Activated B cell treated with CpG ODN at 0.5 μM for 24 hours (primary cell): ENCODE measurements around the gene TSHZ3. TPM values are rescaled to one million over a fixed set of nuclear protein-coding genes. Genes with fewer than 3 reads are reported as not detected.

ENCODE experiments used
- ATAC-seq: fragments of 200-7000 bp; cut with Tn5 transposase; one replicate; pipeline ENCODE4 v1.10.0; 2021; ENCODE audit warnings: low read depth, mild to moderate bottlenecking, moderate library complexity
- CTCF ChIA-PET: fragments of 350-600 bp; sonication (Branson Sonifier 250); formaldehyde crosslinking; loops from one replicate; lab custom pipeline; 2021; ENCODE audit warnings: antibody characterized with exemption; lab: Charles Lee
- POLR2A ChIA-PET: fragments of 350-600 bp; sonication (Branson Sonifier 250); formaldehyde crosslinking; loops from one replicate; lab custom pipeline; 2021; ENCODE audit warnings: antibody characterized with exemption; lab: Charles Lee
- DNase-seq: peaks from one replicate; pipeline ENCODE4 v3.0.0; 2022
- H3K27ac Mint-ChIP-seq: one replicate; pipeline ENCODE4 v1.8.0; 2020; ENCODE audit warnings: mixed read lengths
- H3K27me3 Mint-ChIP-seq: one replicate; pipeline ENCODE4 v1.8.0; 2021; ENCODE audit warnings: mixed read lengths
- H3K36me3 Mint-ChIP-seq: one replicate; pipeline ENCODE4 v1.8.0; 2021; ENCODE audit warnings: low read depth, mixed read lengths
- H3K4me1 Mint-ChIP-seq: one replicate; pipeline ENCODE4 v1.8.0; 2021; ENCODE audit warnings: mixed read lengths
- H3K4me3 Mint-ChIP-seq: one replicate; pipeline ENCODE4 v1.8.0; 2020; ENCODE audit warnings: mild to moderate bottlenecking, mixed read lengths
- H3K9me3 Mint-ChIP-seq: one replicate; pipeline ENCODE4 v1.8.0; 2020; ENCODE audit warnings: mixed read lengths
- intact Hi-C: fragments of 100-400 bp; cut with micrococcal nuclease; formaldehyde crosslinking; loops from one replicate; pipeline ENCODE4 v1.15.1; 2024
- total RNA-seq: library from RNA; stranded (reverse); gene quantifications from 2 replicates; pipeline ENCODE4 v1.2.3, GENCODE V29; 2022
- TF ChIP-seq, protein P1 (sequence below): fragments of 200-600 bp; IDR thresholded peaks from one replicate; pipeline ENCODE4 v1.8.0; 2022; ENCODE audit warnings: antibody characterized with exemption, mild to moderate bottlenecking

The TSHZ3 gene
- total RNA-seq, 1 donor from 2014 or later, result not detected

DNA sequence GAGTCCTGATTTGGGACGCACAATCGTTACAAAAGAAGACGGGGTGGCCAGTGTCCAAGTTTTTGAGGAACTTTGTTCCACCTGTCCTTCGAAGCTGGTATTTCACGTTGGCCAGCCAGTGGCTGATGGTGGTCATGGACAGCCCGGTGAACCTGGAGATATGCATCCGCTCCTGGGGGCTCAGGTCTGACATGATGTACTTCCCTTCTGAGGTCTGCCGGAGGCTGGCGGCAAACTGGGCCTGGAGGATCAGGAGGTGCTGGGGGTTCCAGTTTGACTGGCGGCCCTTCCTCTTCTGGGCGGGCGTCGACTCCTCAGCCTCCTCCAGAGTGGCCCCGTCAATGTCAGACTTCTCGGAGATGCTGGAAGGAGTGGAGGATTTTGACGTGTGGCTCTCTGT lies 72.4 kb downstream of the TSHZ3 start:
- no peaks in the 10 kb centered on the region for H3K9me3 Mint-ChIP-seq
- no peak overlapping the region for H3K27ac Mint-ChIP-seq
- ATAC-seq (no peak), DNase-seq (no peak)
- intact Hi-C loops, result no loop called here
- CTCF ChIA-PET, result no interaction called here
- no peak overlapping the region for H3K4me3 Mint-ChIP-seq
- TF ChIP-seq, protein P1, sequence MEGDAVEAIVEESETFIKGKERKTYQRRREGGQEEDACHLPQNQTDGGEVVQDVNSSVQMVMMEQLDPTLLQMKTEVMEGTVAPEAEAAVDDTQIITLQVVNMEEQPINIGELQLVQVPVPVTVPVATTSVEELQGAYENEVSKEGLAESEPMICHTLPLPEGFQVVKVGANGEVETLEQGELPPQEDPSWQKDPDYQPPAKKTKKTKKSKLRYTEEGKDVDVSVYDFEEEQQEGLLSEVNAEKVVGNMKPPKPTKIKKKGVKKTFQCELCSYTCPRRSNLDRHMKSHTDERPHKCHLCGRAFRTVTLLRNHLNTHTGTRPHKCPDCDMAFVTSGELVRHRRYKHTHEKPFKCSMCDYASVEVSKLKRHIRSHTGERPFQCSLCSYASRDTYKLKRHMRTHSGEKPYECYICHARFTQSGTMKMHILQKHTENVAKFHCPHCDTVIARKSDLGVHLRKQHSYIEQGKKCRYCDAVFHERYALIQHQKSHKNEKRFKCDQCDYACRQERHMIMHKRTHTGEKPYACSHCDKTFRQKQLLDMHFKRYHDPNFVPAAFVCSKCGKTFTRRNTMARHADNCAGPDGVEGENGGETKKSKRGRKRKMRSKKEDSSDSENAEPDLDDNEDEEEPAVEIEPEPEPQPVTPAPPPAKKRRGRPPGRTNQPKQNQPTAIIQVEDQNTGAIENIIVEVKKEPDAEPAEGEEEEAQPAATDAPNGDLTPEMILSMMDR, result no peak
- H3K4me1 Mint-ChIP-seq, result no peaks in the 10 kb centered on the region
- POLR2A ChIA-PET, result no interaction called here
- no peaks in the 10 kb centered on the region for H3K36me3 Mint-ChIP-seq
- no peaks in the 10 kb centered on the region for H3K27me3 Mint-ChIP-seq

DNA sequence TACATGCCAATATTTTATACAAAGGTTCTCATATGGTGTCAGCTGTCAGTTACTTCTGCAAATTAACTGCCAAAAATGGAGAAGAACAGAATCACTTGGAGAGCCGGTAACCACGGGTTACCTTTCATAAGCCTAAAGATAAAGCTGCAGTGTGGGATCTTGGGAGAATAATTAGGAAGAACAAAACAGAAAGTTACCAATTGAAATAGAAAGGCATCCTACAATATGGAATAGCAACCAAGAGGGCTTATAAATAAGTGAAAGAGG lies 74.2 kb downstream of the TSHZ3 start:
- H3K27me3 Mint-ChIP-seq, result no peaks in the 10 kb centered on the region
- ChIA-PET CTCF (no interaction called here), POLR2A (no interaction called here)
- ATAC-seq (no peak), DNase-seq (no peak)
- H3K27ac Mint-ChIP-seq, result no peak overlapping the region
- intact Hi-C loops, result no loop called here
- no peaks in the 10 kb centered on the region for H3K36me3 Mint-ChIP-seq
- no peaks in the 10 kb centered on the region for H3K9me3 Mint-ChIP-seq
- TF ChIP-seq, protein P1, result no peak
- no peak overlapping the region for H3K4me3 Mint-ChIP-seq
- H3K4me1 Mint-ChIP-seq, result no peaks in the 10 kb centered on the region

DNA sequence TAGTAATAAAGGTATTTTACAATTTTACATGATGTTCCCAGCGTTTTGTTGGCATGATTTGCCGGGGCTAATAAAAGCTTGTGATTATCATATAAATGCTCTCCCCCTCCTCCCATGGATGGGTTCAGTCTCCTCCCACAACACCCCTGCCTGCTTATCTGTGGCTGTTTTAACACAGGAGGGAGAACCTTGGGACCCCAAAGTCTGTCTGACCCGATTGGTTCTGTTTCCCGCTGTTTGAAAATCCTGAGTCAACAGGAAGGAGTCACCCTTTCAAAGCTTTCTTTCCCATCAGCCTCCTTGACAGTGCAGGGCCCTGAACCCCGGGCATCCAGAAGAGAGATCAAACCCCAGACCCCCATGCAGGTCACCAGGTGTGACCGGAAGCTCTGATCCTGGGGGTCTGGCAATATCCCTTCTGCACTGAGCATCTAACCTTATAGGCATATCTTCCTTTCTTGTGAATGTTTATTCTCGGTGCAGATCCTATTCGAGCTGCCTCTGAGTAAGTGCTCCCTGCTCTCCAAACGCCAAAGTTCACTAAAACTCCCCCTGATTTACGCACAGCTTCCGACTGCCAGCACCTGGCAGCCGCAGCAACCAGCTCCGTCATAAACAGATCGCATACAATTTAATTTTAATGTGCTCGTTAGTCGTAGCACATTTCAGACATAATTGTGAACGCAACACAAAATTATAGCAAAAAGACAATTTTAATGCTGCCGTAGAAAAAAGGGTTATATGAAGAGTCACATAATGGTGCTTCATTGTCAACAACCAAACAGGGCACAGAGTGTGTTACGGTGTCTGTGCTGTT lies 74.8 kb downstream of the TSHZ3 start:
- ChIA-PET POLR2A (no interaction called here), CTCF (no interaction called here)
- Mint-ChIP-seq H3K27me3 (no peaks in the 10 kb centered on the region), H3K36me3 (no peaks in the 10 kb centered on the region), H3K27ac (no peak overlapping the region), H3K9me3 (no peaks in the 10 kb centered on the region), H3K4me1 (no peaks in the 10 kb centered on the region), H3K4me3 (no peak overlapping the region)
- DNase-seq, result no peak
- TF ChIP-seq, protein P1, result no peak
- intact Hi-C loops, result no loop called here
- ATAC-seq, result no peak

DNA sequence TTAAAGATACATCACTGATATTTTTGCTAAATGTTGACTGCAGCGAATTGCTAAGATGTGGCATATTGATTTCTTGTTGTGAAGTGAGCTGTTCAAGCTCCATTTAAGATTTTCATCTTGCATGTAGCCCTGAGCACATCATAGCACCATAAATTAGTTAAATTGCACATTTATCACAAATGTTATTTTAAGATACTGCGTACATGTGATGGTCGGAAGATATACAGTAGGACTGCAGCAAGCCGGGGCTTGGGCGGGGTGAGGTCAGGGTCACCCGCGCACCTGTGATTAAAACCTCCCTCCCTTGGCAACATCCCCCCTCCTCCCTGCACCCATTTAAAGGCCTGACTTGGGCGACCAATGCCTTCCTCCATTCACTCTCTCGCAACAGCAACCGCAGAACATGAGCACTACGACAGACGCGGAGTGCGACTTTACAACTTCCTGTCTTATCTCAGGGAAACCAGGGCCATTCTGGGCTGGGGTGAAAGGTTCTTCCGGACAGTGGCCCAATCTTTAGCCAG lies 76.6 kb downstream of the TSHZ3 start:
- CTCF ChIA-PET, result no interaction called here
- no peak overlapping the region for H3K4me3 Mint-ChIP-seq

DNA sequence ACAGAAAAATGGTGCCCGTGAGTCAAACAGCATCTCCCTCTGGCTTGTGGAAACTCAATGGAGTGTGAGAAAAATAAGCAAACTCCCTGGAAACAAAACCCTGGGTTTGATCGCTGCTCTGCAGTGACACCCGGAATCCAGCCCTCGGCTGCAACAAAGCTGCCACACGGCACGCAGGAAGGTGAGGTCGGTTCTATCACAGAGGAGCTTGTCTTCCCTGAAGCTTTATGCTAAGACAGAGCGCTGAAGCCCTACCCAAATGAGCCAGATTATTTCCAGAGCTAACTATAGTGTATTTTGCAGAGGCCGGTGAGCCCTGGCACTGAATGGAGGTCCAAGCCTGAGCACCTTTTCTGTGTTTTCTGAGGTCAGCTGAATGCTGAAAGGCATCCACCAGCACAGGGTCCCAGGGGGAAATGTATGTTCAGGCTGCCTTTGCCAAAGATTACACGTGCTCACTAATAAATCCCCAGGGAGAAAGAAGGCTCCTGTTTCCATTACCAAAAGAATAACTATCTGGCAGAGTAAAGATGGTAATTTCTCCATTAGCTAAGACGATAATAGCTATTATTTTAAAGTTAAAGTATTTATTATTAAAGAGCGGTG lies 77.8 kb downstream of the TSHZ3 start:
- ATAC-seq, result no peak
- Mint-ChIP-seq H3K36me3 (no peaks in the 10 kb centered on the region), H3K27me3 (no peaks in the 10 kb centered on the region), H3K9me3 (peaks cover 4% of the 10 kb centered on the region), H3K4me3 (no peak overlapping the region), H3K27ac (no peak overlapping the region), H3K4me1 (no peaks in the 10 kb centered on the region)
- ChIA-PET CTCF (no interaction called here), POLR2A (no interaction called here)
- intact Hi-C loops, result no loop called here
- DNase-seq, result no peak
- TF ChIP-seq, protein P1, result no peak

More for the DNA sequence above, 76.6 kb downstream of the TSHZ3 start:
- no peaks in the 10 kb centered on the region for H3K4me1 Mint-ChIP-seq
- DNase-seq (no peak), ATAC-seq (no peak)
- peaks cover under 1% of the 10 kb centered on the region for H3K9me3 Mint-ChIP-seq
- no peak overlapping the region for H3K27ac Mint-ChIP-seq
- TF ChIP-seq, protein P1, result no peak
- POLR2A ChIA-PET, result no interaction called here
- no peaks in the 10 kb centered on the region for H3K36me3 Mint-ChIP-seq
- intact Hi-C loops, result no loop called here
- H3K27me3 Mint-ChIP-seq, result no peaks in the 10 kb centered on the region
